ENCODE data around the gene HTT. TPM values are rescaled to one million over a fixed set of nuclear protein-coding genes. Genes with fewer than 3 reads are reported as not detected.
A peak's percentile ranks its signal among the peaks of the same experiment; 100 is the strongest.

HTT gene
- 10 to 100 TPM; 54.7 to 58.6 TPM for total RNA-seq
- 5.1 TPM for polyA plus RNA-seq

GRCh38 chr4:3074078-3074845 is at the start of gene HTT, which contains the start of gene HTT-AS:
TSS of gene HTT (plus strand) at chr4:3074681. CDS start at chr4:3074826, 145 bp downstream.
TSS of gene HTT-AS (minus strand) at chr4:3074538.
- Histone ChIP-seq H3K9me3 (ENCODE audit: low read length) (no peaks in the 10 kb centered on the region), H3K4me1 (ENCODE audit: insufficient read depth, low read length) (peaks cover 26% of the 10 kb centered on the region), H3K27ac (ENCODE audit: low read depth, low read length) (peak within 1 kb of the TSS; percentile 65), H3K36me3 (ENCODE audit: insufficient read depth, low read length) (no peaks in the 10 kb centered on the region), H3K4me3 (ENCODE audit: low read length) (peak within 1 kb of the TSS; percentile 73), H3K27me3 (ENCODE audit: insufficient read depth, low read length, poor library complexity, severe bottlenecking) (no peaks in the 10 kb centered on the region)
- peak; percentile 93 to 98 (median 97) for DNase-seq
- peak within 1 kb of the TSS; percentile 87 to 95 (median 88) for H3K4me3 Mint-ChIP-seq
- ChIA-PET POLR2A (interaction anchor here (0.5 to 0.9 kb wide), 2 partner anchors 20 to 32 kb away, joined by 3 to 5 read pairs; no protein-coding TSS in a partner anchor), CTCF (no interaction called here)
- peak within 1 kb of the TSS; percentile 82 to 97 (median 91) for H3K27ac Mint-ChIP-seq
- no peaks in the 10 kb centered on the region for H3K9me3 Mint-ChIP-seq
- H3K27me3 Mint-ChIP-seq, result peaks cover 0 to 2% of the 10 kb centered on the region in 2 donors
- H3K4me1 Mint-ChIP-seq, result peaks cover 23 to 32% (median 29%) of the 10 kb centered on the region in 3 donors
- H3K36me3 Mint-ChIP-seq, result peaks cover 0 to 4% (median 2%) of the 10 kb centered on the region in 3 donors

DNA sequence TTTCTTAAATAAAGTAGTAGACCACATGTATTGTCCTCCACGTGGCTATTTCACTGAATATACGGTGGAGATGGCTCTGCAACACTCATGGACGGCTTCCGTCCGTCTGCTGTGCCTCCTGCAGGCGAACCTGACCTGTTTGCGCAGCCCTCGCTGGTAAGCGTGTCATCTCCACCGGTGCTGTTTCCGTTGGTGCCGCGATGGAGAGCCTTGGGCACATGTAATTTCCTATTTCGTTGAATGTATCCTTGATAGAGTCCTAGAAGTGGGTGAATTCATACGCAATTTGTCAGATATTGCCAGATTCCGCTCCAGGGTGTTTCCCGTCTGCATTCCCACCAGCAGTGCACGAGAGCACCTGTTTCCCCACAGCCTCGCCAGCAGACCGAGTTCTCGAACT is 48.6 kb upstream of the HTT start:
- no peak for DNase-seq
- Histone ChIP-seq H3K4me1 (ENCODE audit: insufficient read depth, low read length) (no peaks in the 10 kb centered on the region), H3K27ac (ENCODE audit: low read depth, low read length) (no peak overlapping the region), H3K4me3 (ENCODE audit: low read length) (no peak overlapping the region), H3K27me3 (ENCODE audit: insufficient read depth, low read length, poor library complexity, severe bottlenecking) (no peaks in the 10 kb centered on the region), H3K9me3 (ENCODE audit: low read length) (peaks cover 9% of the 10 kb centered on the region), H3K36me3 (ENCODE audit: insufficient read depth, low read length) (no peaks in the 10 kb centered on the region)
- peaks cover 8 to 12% (median 11%) of the 10 kb centered on the region in 3 donors for H3K4me1 Mint-ChIP-seq
- no peak overlapping the region for H3K27ac Mint-ChIP-seq
- peaks cover 6 to 20% of the 10 kb centered on the region in 2 donors for H3K27me3 Mint-ChIP-seq
- no peak overlapping the region for H3K4me3 Mint-ChIP-seq
- H3K9me3 Mint-ChIP-seq, result peaks cover 0 to 9% (median 5%) of the 10 kb centered on the region in 5 donors
- H3K36me3 Mint-ChIP-seq, result peaks cover 0 to 4% (median 0%) of the 10 kb centered on the region in 3 donors
- CTCF ChIA-PET, result interaction anchor here (1.1 to 1.9 kb wide), 3 partner anchors 8 to 262 kb away, joined by 3 to 5 read pairs (median 3); no protein-coding TSS in a partner anchor
- POLR2A ChIA-PET, result no interaction called here

DNA sequence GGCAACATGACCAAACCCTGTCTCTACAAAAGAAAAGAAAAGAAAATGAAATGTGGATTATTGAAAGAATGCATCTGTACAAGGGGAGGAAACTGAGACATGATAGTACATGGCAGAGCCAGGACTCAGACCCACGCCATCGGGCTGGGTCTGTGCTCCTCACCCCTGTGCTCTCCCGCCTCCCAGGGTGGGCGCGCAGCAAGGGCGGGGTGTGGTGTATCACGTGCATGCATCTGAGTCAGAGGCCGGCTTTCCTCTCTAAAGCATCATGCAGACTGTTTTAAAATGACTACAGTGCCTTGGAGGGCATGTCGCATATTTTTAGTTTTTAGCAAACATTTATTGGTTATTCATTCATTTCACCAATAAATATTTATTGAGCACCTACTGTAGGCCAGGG is 47.9 kb upstream of the HTT start:
- peaks cover 0 to 9% (median 5%) of the 10 kb centered on the region in 5 donors for H3K9me3 Mint-ChIP-seq
- ChIA-PET POLR2A (no interaction called here), CTCF (interaction anchor here (1.3 to 1.9 kb wide), 3 partner anchors 11 to 263 kb away, joined by 3 to 5 read pairs (median 3); no protein-coding TSS in a partner anchor)
- H3K27ac Mint-ChIP-seq, result no peak overlapping the region
- H3K27me3 Mint-ChIP-seq, result peaks cover 6 to 20% of the 10 kb centered on the region in 2 donors
- no peak for DNase-seq
- no peaks in the 10 kb centered on the region for H3K27me3 ChIP-seq (ENCODE audit: insufficient read depth, low read length, poor library complexity, severe bottlenecking)
- peaks cover 9% of the 10 kb centered on the region for H3K9me3 ChIP-seq (ENCODE audit: low read length)
- peaks cover 3 to 6% (median 4%) of the 10 kb centered on the region in 3 donors for H3K4me1 Mint-ChIP-seq
- H3K4me3 Mint-ChIP-seq, result no peak overlapping the region
- H3K36me3 ChIP-seq (ENCODE audit: insufficient read depth, low read length), result no peaks in the 10 kb centered on the region
- no peaks in the 10 kb centered on the region for H3K4me1 ChIP-seq (ENCODE audit: insufficient read depth, low read length)
- H3K27ac ChIP-seq (ENCODE audit: low read depth, low read length), result no peak overlapping the region
- H3K4me3 ChIP-seq (ENCODE audit: low read length), result no peak overlapping the region
- peaks cover 0 to 4% (median 0%) of the 10 kb centered on the region in 3 donors for H3K36me3 Mint-ChIP-seq

DNA sequence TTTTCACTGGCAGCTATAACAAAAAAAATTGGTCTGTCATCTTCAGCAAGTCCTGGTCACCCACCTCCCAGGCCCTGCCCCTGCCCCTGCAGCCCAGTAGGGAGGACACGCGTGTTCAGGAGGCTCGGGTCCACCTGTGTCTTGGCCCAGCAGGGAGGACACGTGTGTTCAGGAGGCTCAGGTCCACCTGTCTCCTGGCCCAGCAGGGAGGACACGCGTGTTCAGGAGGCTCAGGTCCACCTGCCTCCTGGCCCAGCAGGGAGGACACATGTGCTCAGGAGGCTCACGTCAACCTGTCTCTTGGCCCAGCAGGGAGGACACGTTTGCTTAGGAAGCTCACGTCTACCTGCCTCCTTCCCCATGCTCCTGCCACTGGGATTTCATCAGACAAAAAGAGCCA is 45.0 kb upstream of the HTT start:
- Mint-ChIP-seq H3K4me3 (no peak overlapping the region), H3K4me1 (no peaks in the 10 kb centered on the region), H3K36me3 (no peaks in the 10 kb centered on the region), H3K27me3 (peaks cover 5% of the 10 kb centered on the region in 2 donors), H3K9me3 (no peaks in the 10 kb centered on the region), H3K27ac (no peak overlapping the region)
- Histone ChIP-seq H3K36me3 (ENCODE audit: insufficient read depth, low read length) (no peaks in the 10 kb centered on the region), H3K4me1 (ENCODE audit: insufficient read depth, low read length) (no peaks in the 10 kb centered on the region), H3K9me3 (ENCODE audit: low read length) (no peaks in the 10 kb centered on the region), H3K27me3 (ENCODE audit: insufficient read depth, low read length, poor library complexity, severe bottlenecking) (no peaks in the 10 kb centered on the region), H3K27ac (ENCODE audit: low read depth, low read length) (no peak overlapping the region), H3K4me3 (ENCODE audit: low read length) (no peak overlapping the region)
- ChIA-PET POLR2A (no interaction called here), CTCF (no interaction called here)
- DNase-seq, result no peak

DNA sequence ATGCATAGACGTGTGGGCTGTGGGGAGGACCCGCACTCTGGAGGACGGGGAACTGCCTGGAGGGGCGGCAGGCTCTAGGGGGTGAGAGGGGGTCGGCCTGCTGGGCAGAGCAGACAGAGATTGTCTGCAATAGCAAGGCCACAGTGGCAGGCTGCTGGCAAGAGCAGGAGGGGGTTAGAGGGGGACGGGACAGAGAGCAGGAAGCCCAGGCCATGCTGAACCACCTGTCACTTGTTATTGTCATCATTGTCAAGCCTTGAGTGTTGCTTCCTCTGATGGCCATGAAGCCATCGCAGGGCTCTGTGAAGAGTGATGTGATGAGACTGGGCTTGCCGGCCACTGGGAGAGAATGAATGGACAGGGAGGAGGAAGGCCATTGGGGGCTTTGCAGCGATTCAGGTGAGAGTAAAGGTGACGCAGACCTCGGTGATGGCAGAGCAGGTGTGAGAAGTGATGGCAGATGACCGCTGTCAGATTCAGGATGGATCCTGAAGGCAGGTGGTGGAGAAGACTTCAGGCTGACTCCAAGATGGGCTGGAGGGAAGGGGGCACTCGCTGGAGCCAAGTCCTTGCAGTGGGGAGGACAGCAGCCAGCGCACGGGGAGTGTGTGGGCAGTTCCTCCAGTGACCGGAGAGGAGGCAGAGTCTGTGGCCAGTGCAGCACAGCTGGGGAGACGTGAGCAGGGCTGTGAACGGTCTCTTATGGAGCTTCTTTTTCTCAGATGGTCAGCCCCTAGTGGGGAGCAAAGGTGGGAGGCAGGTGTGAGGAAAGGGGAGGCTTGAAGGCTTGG is 43.7 kb upstream of the HTT start:
- POLR2A ChIA-PET, result no interaction called here
- peaks cover 4 to 5% of the 10 kb centered on the region in 2 donors for H3K27me3 Mint-ChIP-seq

DNA sequence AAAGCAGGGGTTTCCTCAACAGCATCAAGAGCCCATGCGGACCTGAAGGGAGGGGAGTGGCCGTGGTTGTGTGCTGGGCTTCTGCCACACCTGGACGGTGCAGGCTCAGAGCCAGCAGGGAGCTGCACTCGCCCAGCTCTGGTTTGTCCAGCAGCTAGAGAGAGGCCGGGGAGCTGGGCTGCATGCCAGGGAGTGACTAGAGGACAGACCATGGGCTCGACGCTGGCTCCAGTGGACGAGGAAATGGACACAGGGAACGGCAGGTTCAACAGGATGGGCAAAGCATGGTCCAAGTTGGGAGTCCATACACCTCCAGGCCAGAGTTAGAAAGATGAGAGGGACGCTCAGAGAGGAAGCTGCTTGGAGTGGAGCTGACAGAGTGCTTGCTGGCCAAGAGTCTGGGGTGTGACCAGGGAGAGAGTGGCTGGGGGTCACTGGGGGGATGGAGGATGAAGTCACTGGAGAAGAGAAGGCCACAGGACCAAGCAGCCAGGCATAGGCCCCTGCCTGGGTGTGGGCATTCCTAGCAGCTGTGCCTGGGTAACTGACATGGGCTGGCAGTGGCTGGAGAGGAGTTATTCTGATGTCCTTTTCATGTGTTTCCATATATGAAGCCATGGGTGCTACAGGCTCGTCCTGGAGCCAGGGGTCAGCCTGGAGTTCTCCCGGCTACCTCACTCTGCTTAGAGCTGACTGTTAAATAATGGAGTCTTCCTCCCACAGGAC is 43.0 kb upstream of the HTT start:
- Histone ChIP-seq H3K36me3 (ENCODE audit: insufficient read depth, low read length) (no peaks in the 10 kb centered on the region), H3K27ac (ENCODE audit: low read depth, low read length) (no peak overlapping the region), H3K4me3 (ENCODE audit: low read length) (no peak overlapping the region), H3K9me3 (ENCODE audit: low read length) (no peaks in the 10 kb centered on the region), H3K27me3 (ENCODE audit: insufficient read depth, low read length, poor library complexity, severe bottlenecking) (no peaks in the 10 kb centered on the region), H3K4me1 (ENCODE audit: insufficient read depth, low read length) (no peaks in the 10 kb centered on the region)
- no peak for DNase-seq
- ChIA-PET CTCF (interaction anchor here (1.3 kb wide), 1 partner anchor 10 kb away, joined by 3 read pairs; no protein-coding TSS in a partner anchor), POLR2A (interaction anchor here (0.8 kb wide), 1 partner anchor 10 kb away, joined by 3 read pairs; no protein-coding TSS in a partner anchor)
- Mint-ChIP-seq H3K27me3 (peaks cover 3 to 5% of the 10 kb centered on the region in 2 donors), H3K9me3 (no peaks in the 10 kb centered on the region), H3K27ac (no peak overlapping the region), H3K4me1 (no peaks in the 10 kb centered on the region), H3K4me3 (no peak overlapping the region), H3K36me3 (no peaks in the 10 kb centered on the region)

More for the DNA sequence above, 43.7 kb upstream of the HTT start:
- Histone ChIP-seq H3K27ac (ENCODE audit: low read depth, low read length) (no peak overlapping the region), H3K36me3 (ENCODE audit: insufficient read depth, low read length) (no peaks in the 10 kb centered on the region), H3K4me1 (ENCODE audit: insufficient read depth, low read length) (no peaks in the 10 kb centered on the region), H3K27me3 (ENCODE audit: insufficient read depth, low read length, poor library complexity, severe bottlenecking) (no peaks in the 10 kb centered on the region), H3K4me3 (ENCODE audit: low read length) (no peak overlapping the region), H3K9me3 (ENCODE audit: low read length) (no peaks in the 10 kb centered on the region)
- no peak for DNase-seq
- Mint-ChIP-seq H3K27ac (no peak overlapping the region), H3K4me1 (no peaks in the 10 kb centered on the region), H3K4me3 (no peak overlapping the region), H3K9me3 (no peaks in the 10 kb centered on the region), H3K36me3 (no peaks in the 10 kb centered on the region)
- CTCF ChIA-PET, result no interaction called here

- Mint-ChIP-seq H3K4me1 (peaks cover 10 to 18% (median 16%) of the 10 kb centered on the region in 3 donors), H3K27ac (no peak overlapping the region), H3K9me3 (no peaks in the 10 kb centered on the region), H3K27me3 (peaks cover 7 to 14% of the 10 kb centered on the region in 2 donors), H3K4me3 (no peak overlapping the region), H3K36me3 (no peaks in the 10 kb centered on the region)
- no peaks in the 10 kb centered on the region for H3K36me3 ChIP-seq (ENCODE audit: insufficient read depth, low read length)
- POLR2A ChIA-PET, result no interaction called here
- peaks cover 19% of the 10 kb centered on the region for H3K4me1 ChIP-seq (ENCODE audit: insufficient read depth, low read length)
- H3K9me3 ChIP-seq (ENCODE audit: low read length), result no peaks in the 10 kb centered on the region
- no peak for DNase-seq
- CTCF ChIA-PET, result interaction anchor here (0.6 kb wide), 1 partner anchor 9 kb away, joined by 3 read pairs; no protein-coding TSS in a partner anchor
- H3K4me3 ChIP-seq (ENCODE audit: low read length), result no peak overlapping the region
- H3K27me3 ChIP-seq (ENCODE audit: insufficient read depth, low read length, poor library complexity, severe bottlenecking), result no peaks in the 10 kb centered on the region
- no peak overlapping the region for H3K27ac ChIP-seq (ENCODE audit: low read depth, low read length)
These were observed 40.2 kb upstream of the HTT start for GRCh38 chr4:3034231-3034630.

Data from CD8-positive, alpha-beta memory T cell (primary cell).